ENCODE data around the gene MOXD1. TPM values are rescaled to one million over a fixed set of nuclear protein-coding genes. Genes with fewer than 3 reads are reported as not detected.

Gene MOXD1
- total and polyA plus RNA-seq, 12 donors = 4.8 to 66.3 (median 41.2) TPM

GRCh38 chr6:132401618-132402285 is 477 bp upstream of the MOXD1 start:
- DNase-seq = no peak
- H3K4me3 ChIP-seq = peak overlapping the region in 2 of 4 donors; percentile 66 to 70
- peaks cover 0 to 4% of the 10 kb centered on the region in 2 donors for H3K4me1 ChIP-seq (replicated peaks in 1 of 2)
- TF ChIP-seq POLR2A (IDR thresholded peaks at IDR 0.05) (peak in 1 of 2 donors; percentile 25), CTCF (IDR thresholded peaks at IDR 0.05) (no peak)
- peak overlapping the region in 3 of 5 donors; percentile 45 to 69 (median 54) for H3K27ac ChIP-seq
- no peaks in the 10 kb centered on the region for H3K9me3 ChIP-seq (replicated peaks in 1 of 3)
- intact Hi-C loops (cut with DNase I) = no loop called here
- WGBS, 4 donors = 8 to 13% (median 11%) methylated on average over 32 to 35 of the region's 35 CpGs
- no peaks in the 10 kb centered on the region for H3K27me3 ChIP-seq
- no peaks in the 10 kb centered on the region for H3K36me3 ChIP-seq (replicated peaks in 1 of 2)

DNA sequence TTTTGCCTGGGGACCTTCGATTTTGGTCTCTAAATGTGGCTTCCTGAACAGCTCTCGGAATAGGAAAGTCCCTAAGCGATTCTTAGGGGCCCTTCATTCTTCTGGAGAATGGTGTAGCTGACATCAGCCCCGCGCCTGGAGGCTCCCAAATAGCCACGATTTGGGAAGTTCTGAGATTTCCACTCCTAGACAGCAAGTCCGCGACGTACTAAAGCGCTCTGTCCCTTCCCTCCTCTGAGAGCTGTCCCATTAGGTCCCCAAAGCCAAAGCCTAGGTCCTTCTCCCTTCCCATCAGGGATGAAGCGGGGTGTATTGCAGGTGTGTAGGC is 756 bp downstream of the MOXD1 start:
- Histone ChIP-seq H3K27ac (peak overlapping the region in 3 of 5 donors; percentile 45 to 69 (median 54)), H3K4me1 (replicated peaks in 1 of 2) (peaks cover 0 to 4% of the 10 kb centered on the region in 2 donors), H3K27me3 (no peaks in the 10 kb centered on the region), H3K36me3 (replicated peaks in 1 of 2) (no peaks in the 10 kb centered on the region), H3K4me3 (peak overlapping the region in 2 of 4 donors; percentile 66 to 70), H3K9me3 (replicated peaks in 1 of 3) (peaks cover 0 to 3% (median 0%) of the 10 kb centered on the region in 3 donors)
- intact Hi-C loops (cut with DNase I) = no loop called here
- TF ChIP-seq CTCF (IDR thresholded peaks at IDR 0.05) (no peak), POLR2A (IDR thresholded peaks at IDR 0.05) (no peak)
- no peak for DNase-seq
- WGBS, 4 donors = 18 to 26% (median 23%) methylated on average over 9 to 11 of the region's 11 CpGs

- Histone ChIP-seq H3K27me3 (no peaks in the 10 kb centered on the region), H3K27ac (no peak overlapping the region), H3K9me3 (replicated peaks in 1 of 3) (peaks cover 0 to 12% (median 4%) of the 10 kb centered on the region in 3 donors), H3K4me1 (replicated peaks in 1 of 2) (peaks cover 0 to 4% of the 10 kb centered on the region in 2 donors), H3K36me3 (replicated peaks in 1 of 2) (no peaks in the 10 kb centered on the region), H3K4me3 (peak overlapping the region in 1 of 4 donors; percentile 9)
- DNase-seq = no peak
- intact Hi-C loops (cut with DNase I) = loop anchor here (10.0 kb wide), 1 partner anchor 95 kb away; no protein-coding TSS in a partner anchor
- WGBS, 4 donors = 81 to 84% (median 82%) methylated on average over 4 of the region's 4 CpGs
- TF ChIP-seq CTCF (IDR thresholded peaks at IDR 0.05) (no peak), POLR2A (IDR thresholded peaks at IDR 0.05) (no peak)
These were observed 1.8 kb downstream of the MOXD1 start for GRCh38 chr6:132399376-132400074.

GRCh38 chr6:132395015-132395597 is 6.2 kb downstream of the MOXD1 start:
- Histone ChIP-seq H3K36me3 (replicated peaks in 1 of 2) (no peaks in the 10 kb centered on the region), H3K4me3 (no peak overlapping the region), H3K27me3 (no peaks in the 10 kb centered on the region), H3K4me1 (replicated peaks in 1 of 2) (peaks cover 0 to 5% of the 10 kb centered on the region in 2 donors), H3K9me3 (replicated peaks in 1 of 3) (peaks cover 0 to 13% (median 5%) of the 10 kb centered on the region in 3 donors), H3K27ac (no peak overlapping the region)
- TF ChIP-seq POLR2A (IDR thresholded peaks at IDR 0.05) (no peak), CTCF (IDR thresholded peaks at IDR 0.05) (no peak)
- intact Hi-C loops (cut with DNase I) = loop anchor here (10.0 kb wide), 1 partner anchor 90 kb away; no protein-coding TSS in a partner anchor
- DNase-seq = no peak
- WGBS, 4 donors = 85 to 93% (median 86%) methylated on average over 2 of the region's 2 CpGs
